Caco-2 (cell line): ENCODE measurements around the gene PGM2L1. TPM values are rescaled to one million over a fixed set of nuclear protein-coding genes. Genes with fewer than 3 reads are reported as not detected.
A peak's percentile ranks its signal among the peaks of the same experiment; 100 is the strongest.

Experiments
- BruUV-seq: library from RNA; stranded (reverse); fragments of 400-500 nt; replicated peaks from 2 replicates; lab custom pipeline; 2021; lab: Mats Ljungman, UMichigan
- CTCF ChIA-PET: fragments of 300-600 bp; sonication (Branson Sonifier 250); formaldehyde crosslinking; loops from one replicate; lab custom pipeline; 2022; ENCODE audit warnings: antibody characterized with exemption; lab: Charles Lee
- POLR2A ChIA-PET: fragments of 300-600 bp; sonication (Branson Sonifier 250); formaldehyde crosslinking; loops from one replicate; lab custom pipeline; 2022; ENCODE audit warnings: antibody characterized with exemption; lab: Charles Lee
- DNase-seq, 2 experiments: peaks; one replicate each; pipeline versions ENCODE4 v3.0.0 to v3.0.0-alpha.2; 2020 to 2022
- H3K27me3 ChIP-seq: replicated peaks from 2 replicates; pipeline ENCODE4 v1.6.0; 2011; ENCODE audit warnings: low read length; ENCODE audit not compliant: control insufficient read depth, insufficient read depth
- H3K36me3 ChIP-seq: 2 replicates; pipeline ENCODE4 v1.5.1; 2011; ENCODE audit warnings: low read length; ENCODE audit not compliant: control insufficient read depth, insufficient read depth
- H3K4me1 ChIP-seq: fragments of 250-450 bp; sonication (Bioruptor Pico); 2 replicates; pipeline ENCODE4 v1.5.1; 2020; ENCODE audit warnings: mild to moderate bottlenecking
- H3K4me3 ChIP-seq: 2 replicates; pipeline ENCODE4 v1.5.1; 2011; ENCODE audit warnings: low read depth, mild to moderate bottlenecking, control low read depth, low read length
- H3K9me3 ChIP-seq: fragments of 250-450 bp; sonication (Bioruptor Pico); 2 replicates; pipeline ENCODE4 v1.5.1; 2020; ENCODE audit warnings: mild to moderate bottlenecking, moderate library complexity
- H3K27ac Mint-ChIP-seq: one replicate; pipeline ENCODE4 v1.8.0; 2022; ENCODE audit warnings: mixed read lengths; ENCODE audit not compliant: unreplicated experiment
- H3K27me3 Mint-ChIP-seq: one replicate; pipeline ENCODE4 v1.8.0; 2022; ENCODE audit warnings: mixed read lengths; ENCODE audit not compliant: insufficient read depth, unreplicated experiment
- H3K36me3 Mint-ChIP-seq: one replicate; pipeline ENCODE4 v1.8.0; 2022; ENCODE audit warnings: mild to moderate bottlenecking, mixed read lengths; ENCODE audit not compliant: insufficient read depth, unreplicated experiment
- H3K4me1 Mint-ChIP-seq: one replicate; pipeline ENCODE4 v1.8.0; 2022; ENCODE audit warnings: low read depth, mixed read lengths; ENCODE audit not compliant: unreplicated experiment
- H3K4me3 Mint-ChIP-seq: one replicate; pipeline ENCODE4 v1.8.0; 2022; ENCODE audit warnings: mild to moderate bottlenecking, moderate library complexity, mixed read lengths; ENCODE audit not compliant: unreplicated experiment
- H3K9me3 Mint-ChIP-seq: one replicate; pipeline ENCODE4 v1.8.0; 2022; ENCODE audit warnings: mixed read lengths; ENCODE audit not compliant: unreplicated experiment
- intact Hi-C: fragments of 100-400 bp; cut with micrococcal nuclease; formaldehyde crosslinking; loops from one replicate; pipeline ENCODE4 v1.10.0; 2022; ENCODE audit not compliant: unreplicated experiment
- total RNA-seq: library from RNA; stranded (reverse); gene quantifications from 2 replicates; pipeline ENCODE4 v1.2.3, GENCODE V29; 2022
- TF ChIP-seq, protein P1 (sequence below), 2 experiments: fragments of 200-600 bp in 1 of 2; IDR thresholded peaks; 1 replicate in 1 of 2; 2 replicates in 1 of 2; pipeline versions ENCODE4 v1.5.1 to v1.8.0; 2011 to 2022; ENCODE audit warnings: antibody characterized with exemption in 1 of 2, control low read depth in 1 of 2, inconsistent platforms in 1 of 2, low read depth in 1 of 2, low read length in 1 of 2, mild to moderate bottlenecking in 1 of 2, moderate library complexity in 1 of 2; ENCODE audit not compliant: insufficient read depth in 1 of 2, severe bottlenecking in 1 of 2, unreplicated experiment in 1 of 2

PGM2L1 gene
- total RNA-seq, 1 experiment from 2014 or later, result 8.0 TPM

GRCh38 chr11:74425100-74425499 is 26.9 kb upstream of the PGM2L1 start:
- BruUV-seq, result no TSS peak
- Mint-ChIP-seq H3K4me1 (no peaks in the 10 kb centered on the region), H3K4me3 (no peak overlapping the region), H3K36me3 (no peaks in the 10 kb centered on the region), H3K27ac (no peak overlapping the region), H3K9me3 (peaks cover 7% of the 10 kb centered on the region), H3K27me3 (peaks cover 3% of the 10 kb centered on the region)
- intact Hi-C loops, result no loop called here
- CTCF ChIA-PET, result interaction anchor here (0.6 kb wide), 1 partner anchor 146 kb away, joined by 3 read pairs; no protein-coding TSS in a partner anchor
- TF ChIP-seq, protein P1, sequence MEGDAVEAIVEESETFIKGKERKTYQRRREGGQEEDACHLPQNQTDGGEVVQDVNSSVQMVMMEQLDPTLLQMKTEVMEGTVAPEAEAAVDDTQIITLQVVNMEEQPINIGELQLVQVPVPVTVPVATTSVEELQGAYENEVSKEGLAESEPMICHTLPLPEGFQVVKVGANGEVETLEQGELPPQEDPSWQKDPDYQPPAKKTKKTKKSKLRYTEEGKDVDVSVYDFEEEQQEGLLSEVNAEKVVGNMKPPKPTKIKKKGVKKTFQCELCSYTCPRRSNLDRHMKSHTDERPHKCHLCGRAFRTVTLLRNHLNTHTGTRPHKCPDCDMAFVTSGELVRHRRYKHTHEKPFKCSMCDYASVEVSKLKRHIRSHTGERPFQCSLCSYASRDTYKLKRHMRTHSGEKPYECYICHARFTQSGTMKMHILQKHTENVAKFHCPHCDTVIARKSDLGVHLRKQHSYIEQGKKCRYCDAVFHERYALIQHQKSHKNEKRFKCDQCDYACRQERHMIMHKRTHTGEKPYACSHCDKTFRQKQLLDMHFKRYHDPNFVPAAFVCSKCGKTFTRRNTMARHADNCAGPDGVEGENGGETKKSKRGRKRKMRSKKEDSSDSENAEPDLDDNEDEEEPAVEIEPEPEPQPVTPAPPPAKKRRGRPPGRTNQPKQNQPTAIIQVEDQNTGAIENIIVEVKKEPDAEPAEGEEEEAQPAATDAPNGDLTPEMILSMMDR (IDR thresholded peaks at IDR 0.05; ENCODE audit: insufficient read depth in 1 of 2, low read depth in 1 of 2, low read length in 1 of 2, severe bottlenecking in 1 of 2, unreplicated experiment in 1 of 2), result no peak
- Histone ChIP-seq H3K4me3 (no peak overlapping the region), H3K4me1 (no peaks in the 10 kb centered on the region), H3K27me3 (no peaks in the 10 kb centered on the region), H3K9me3 (peaks cover 8% of the 10 kb centered on the region), H3K36me3 (no peaks in the 10 kb centered on the region)
- DNase-seq, result no peak
- POLR2A ChIA-PET, result no interaction called here

DNA sequence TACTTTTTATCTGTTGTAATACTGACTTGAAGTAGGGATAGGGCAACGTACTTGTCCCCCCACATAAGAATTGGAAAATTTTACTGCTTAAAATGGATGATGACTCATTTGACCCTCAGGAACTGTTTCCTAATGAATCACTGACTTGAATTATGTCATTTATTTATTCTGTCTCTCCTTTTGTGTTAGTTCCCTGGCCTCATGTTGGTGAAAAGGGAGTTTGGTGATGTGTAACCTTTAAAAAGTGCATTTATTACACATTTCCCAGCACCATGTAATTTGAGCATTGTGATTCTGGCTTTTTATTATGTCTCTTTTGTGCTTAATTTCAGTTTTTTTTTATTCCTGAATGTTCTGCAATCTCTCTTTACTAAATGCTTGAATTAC is 20.3 kb upstream of the PGM2L1 start:
- Mint-ChIP-seq H3K4me1 (peaks cover 7% of the 10 kb centered on the region), H3K27ac (no peak overlapping the region), H3K27me3 (peaks cover 3% of the 10 kb centered on the region), H3K4me3 (no peak overlapping the region), H3K36me3 (no peaks in the 10 kb centered on the region), H3K9me3 (no peaks in the 10 kb centered on the region)
- Histone ChIP-seq H3K36me3 (no peaks in the 10 kb centered on the region), H3K4me3 (no peak overlapping the region), H3K27me3 (no peaks in the 10 kb centered on the region), H3K9me3 (no peaks in the 10 kb centered on the region), H3K4me1 (peaks cover 22% of the 10 kb centered on the region)
- DNase-seq, result no peak
- BruUV-seq, result no TSS peak
- TF ChIP-seq, protein P1 (IDR thresholded peaks at IDR 0.05; ENCODE audit: insufficient read depth in 1 of 2, low read depth in 1 of 2, low read length in 1 of 2, severe bottlenecking in 1 of 2, unreplicated experiment in 1 of 2), result no peak
- POLR2A ChIA-PET, result no interaction called here
- intact Hi-C loops, result no loop called here
- CTCF ChIA-PET, result interaction anchor here (1.0 to 1.3 kb wide), 2 partner anchors 34 to 163 kb away, joined by 3 to 5 read pairs; no protein-coding TSS in a partner anchor

GRCh38 chr11:74417860-74418508 is 19.8 kb upstream of the PGM2L1 start:
- H3K4me3 Mint-ChIP-seq, result no peak overlapping the region
- peak overlapping the region; percentile 21 for H3K27ac Mint-ChIP-seq
- peaks cover 11% of the 10 kb centered on the region for H3K4me1 Mint-ChIP-seq
- DNase-seq, result peak in 1 of 2 experiments; percentile 21
- TF ChIP-seq, protein P1 (IDR thresholded peaks at IDR 0.05; ENCODE audit: insufficient read depth in 1 of 2, low read depth in 1 of 2, low read length in 1 of 2, severe bottlenecking in 1 of 2, unreplicated experiment in 1 of 2), result no peak
- intact Hi-C loops, result no loop called here
- Histone ChIP-seq H3K36me3 (no peaks in the 10 kb centered on the region), H3K4me1 (peaks cover 22% of the 10 kb centered on the region), H3K4me3 (no peak overlapping the region), H3K27me3 (no peaks in the 10 kb centered on the region), H3K9me3 (no peaks in the 10 kb centered on the region)
- ChIA-PET CTCF (no interaction called here), POLR2A (no interaction called here)
- no peaks in the 10 kb centered on the region for H3K36me3 Mint-ChIP-seq
- BruUV-seq, result no TSS peak
- H3K9me3 Mint-ChIP-seq, result no peaks in the 10 kb centered on the region
- H3K27me3 Mint-ChIP-seq, result peaks cover 3% of the 10 kb centered on the region
